Measurements from ENCODE around the gene TRAPPC3L. TPM values are rescaled to one million over a fixed set of nuclear protein-coding genes. Genes with fewer than 3 reads are reported as not detected.

TRAPPC3L gene
- total and polyA plus RNA-seq, 9 of the 15 experiments (the other 6 are each of a cell fraction or from before 2014, with no cell fraction given) = not detected

DNA sequence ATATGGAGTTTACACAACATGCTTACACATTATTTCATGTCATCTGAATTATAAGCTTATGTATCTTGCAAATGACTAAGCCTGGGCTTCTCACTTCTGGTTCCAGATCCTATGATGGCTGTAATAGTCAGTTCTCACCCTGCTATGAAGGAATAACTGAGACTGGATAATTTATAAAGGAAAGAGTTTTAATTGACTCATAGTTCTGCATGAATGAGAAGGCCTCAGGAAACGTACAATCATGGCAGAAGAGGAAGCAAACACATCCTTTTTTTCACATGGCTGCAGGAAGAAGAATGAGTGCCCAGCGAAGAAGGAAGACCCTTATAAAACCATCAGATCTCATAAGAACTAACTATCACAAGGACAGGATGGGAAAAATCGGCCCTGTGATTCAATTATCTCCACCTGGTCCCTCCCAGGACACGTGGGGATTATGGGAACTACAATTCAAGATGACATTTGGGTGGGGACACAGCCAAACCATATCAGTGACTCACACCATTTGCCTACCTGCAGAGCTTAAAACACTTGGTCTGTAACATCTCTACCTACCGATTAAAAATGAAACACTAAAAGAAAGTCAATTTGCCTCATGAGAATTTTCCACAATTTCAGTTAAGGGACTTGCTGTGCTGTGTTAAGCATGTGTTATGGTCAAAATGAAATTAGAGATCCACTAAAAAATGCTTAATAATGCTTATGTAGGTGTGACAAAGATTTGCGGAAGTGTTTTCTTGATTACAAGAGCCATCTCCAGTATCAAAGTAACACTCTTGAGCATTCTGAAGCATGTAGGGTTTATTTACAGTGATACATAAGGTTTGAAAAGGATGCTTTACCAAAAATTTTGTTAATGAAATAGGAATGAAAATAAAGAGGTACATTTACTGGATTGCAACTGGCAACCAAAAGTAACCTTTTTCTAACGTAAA lies 23.6 kb upstream of the TRAPPC3L start (continued):
- no peak for TF ChIP-seq TSHZ1 (CRISPR knock-in tag; IDR thresholded peaks at IDR 0.05)
- TF ChIP-seq ZNF280A (IDR thresholded peaks at IDR 0.05; ENCODE audit: low read depth, partially characterized antibody) = no peak
- TF ChIP-seq, protein P1, sequence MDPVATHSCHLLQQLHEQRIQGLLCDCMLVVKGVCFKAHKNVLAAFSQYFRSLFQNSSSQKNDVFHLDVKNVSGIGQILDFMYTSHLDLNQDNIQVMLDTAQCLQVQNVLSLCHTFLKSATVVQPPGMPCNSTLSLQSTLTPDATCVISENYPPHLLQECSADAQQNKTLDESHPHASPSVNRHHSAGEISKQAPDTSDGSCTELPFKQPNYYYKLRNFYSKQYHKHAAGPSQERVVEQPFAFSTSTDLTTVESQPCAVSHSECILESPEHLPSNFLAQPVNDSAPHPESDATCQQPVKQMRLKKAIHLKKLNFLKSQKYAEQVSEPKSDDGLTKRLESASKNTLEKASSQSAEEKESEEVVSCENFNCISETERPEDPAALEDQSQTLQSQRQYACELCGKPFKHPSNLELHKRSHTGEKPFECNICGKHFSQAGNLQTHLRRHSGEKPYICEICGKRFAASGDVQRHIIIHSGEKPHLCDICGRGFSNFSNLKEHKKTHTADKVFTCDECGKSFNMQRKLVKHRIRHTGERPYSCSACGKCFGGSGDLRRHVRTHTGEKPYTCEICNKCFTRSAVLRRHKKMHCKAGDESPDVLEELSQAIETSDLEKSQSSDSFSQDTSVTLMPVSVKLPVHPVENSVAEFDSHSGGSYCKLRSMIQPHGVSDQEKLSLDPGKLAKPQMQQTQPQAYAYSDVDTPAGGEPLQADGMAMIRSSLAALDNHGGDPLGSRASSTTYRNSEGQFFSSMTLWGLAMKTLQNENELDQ (CRISPR knock-in tag; IDR thresholded peaks at IDR 0.05; ENCODE audit: borderline replicate concordance) = no peak
- TF ChIP-seq ARID2 (IDR thresholded peaks at IDR 0.05) = no peak
- no peak for TF ChIP-seq EGR1 (conservative IDR thresholded peaks at IDR 0.05)
- TF ChIP-seq NUFIP1 (IDR thresholded peaks at IDR 0.05; ENCODE audit: partially characterized antibody) = no peak
- TF ChIP-seq KHSRP (IDR thresholded peaks at IDR 0.05) = no peak
- TF ChIP-seq ZNF318 (IDR thresholded peaks at IDR 0.05; ENCODE audit: borderline replicate concordance in 1 of 2, low read depth in 1 of 2) = no peak
- TF ChIP-seq EP300 (IDR thresholded peaks at IDR 0.05; ENCODE audit: low read length) = peak; percentile 30; the same call in 1 of the 2 replicates
- TF ChIP-seq LEF1 (IDR thresholded peaks at IDR 0.05) = no peak
